Liver (tissue), 9 donors: Measurements from ENCODE around the gene CNOT10. TPM values are rescaled to one million over a fixed set of nuclear protein-coding genes. Genes with fewer than 3 reads are reported as not detected.

Experiments used
- DNase-seq: peaks from one replicate; pipeline ENCODE4 v3.0.0-alpha.2; 2017; ENCODE audit warnings: low spot score
- H3K27ac ChIP-seq, 2 donors: one replicate each; pipeline ENCODE4 v1.7.0; 2013; ENCODE audit warnings: inconsistent platforms in 2 of 2, low read length in 2 of 2, control low read depth in 1 of 2, low read depth in 1 of 2, mild to moderate bottlenecking in 1 of 2
- H3K27me3 ChIP-seq, 4 donors: one replicate each; pipeline versions ENCODE4 v1.6.1 to v1.7.0; 2013; ENCODE audit warnings: low read length in 3 of 4, inconsistent platforms in 1 of 4, mild to moderate bottlenecking in 1 of 4, moderate library complexity in 1 of 4; ENCODE audit not compliant: control insufficient read depth in 4 of 4, insufficient read depth in 4 of 4
- H3K36me3 ChIP-seq, 4 donors: one replicate each; pipeline versions ENCODE4 v1.6.1 to v1.7.0; 2013; ENCODE audit warnings: low read length in 3 of 4, mild to moderate bottlenecking in 3 of 4, low read depth in 1 of 4, moderate library complexity in 1 of 4; ENCODE audit not compliant: control insufficient read depth in 4 of 4, insufficient read depth in 3 of 4
- H3K4me1 ChIP-seq, 4 donors: one replicate each; pipeline versions ENCODE4 v1.6.1 to v1.7.0; 2013; ENCODE audit warnings: low read length in 3 of 4, mild to moderate bottlenecking in 3 of 4, moderate library complexity in 1 of 4; ENCODE audit not compliant: control insufficient read depth in 4 of 4, insufficient read depth in 4 of 4
- H3K4me3 ChIP-seq, 3 donors: one replicate each; pipeline versions ENCODE4 v1.6.1 to v1.7.0; 2013; ENCODE audit warnings: low read length in 3 of 3, control low read depth in 1 of 3, low read depth in 1 of 3, mild to moderate bottlenecking in 1 of 3
- H3K9ac ChIP-seq, 2 donors: one replicate each; pipeline ENCODE4 v1.7.0; 2013; ENCODE audit warnings: low read length in 2 of 2, mild to moderate bottlenecking in 2 of 2, moderate library complexity in 2 of 2, control low read depth in 1 of 2, low read depth in 1 of 2
- H3K9me3 ChIP-seq, 4 donors: one replicate each; pipeline versions ENCODE4 v1.6.1 to v1.7.0; 2013; ENCODE audit warnings: low read length in 3 of 4; ENCODE audit not compliant: control insufficient read depth in 4 of 4
- ATF3 ChIP-seq: IDR thresholded peaks from 2 replicates; pipeline ENCODE4 v1.6.1; 2016; ENCODE audit warnings: antibody characterized with exemption
- CTCF ChIP-seq: fragments of 150-350 bp; IDR thresholded peaks from 2 replicates; pipeline ENCODE4 v1.5.1; 2017; ENCODE audit warnings: improper control_type of control experiment, low read depth, low read length; ENCODE audit not compliant: missing input control
- FOXA1 ChIP-seq: IDR thresholded peaks from 2 replicates; pipeline ENCODE4 v1.6.1; 2016; ENCODE audit warnings: antibody characterized with exemption
- FOXA2 ChIP-seq: IDR thresholded peaks from 2 replicates; pipeline ENCODE4 v1.6.1; 2016; ENCODE audit warnings: antibody characterized with exemption
- GABPA ChIP-seq, 2 donors: IDR thresholded peaks in 1 of 2; conservative IDR thresholded peaks in 1 of 2; 2 replicates each; pipeline ENCODE4 v1.6.1; 2016; ENCODE audit warnings: antibody characterized with exemption in 2 of 2, mild to moderate bottlenecking in 1 of 2, moderate library complexity in 1 of 2
- HNF4G ChIP-seq: IDR thresholded peaks from 2 replicates; pipeline ENCODE4 v1.6.1; 2016; ENCODE audit warnings: antibody characterized with exemption
- JUND ChIP-seq, 2 donors: IDR thresholded peaks; 2 replicates each; pipeline ENCODE4 v1.6.1; 2016; ENCODE audit warnings: antibody characterized with exemption in 2 of 2
- NR2F2 ChIP-seq: IDR thresholded peaks from 2 replicates; pipeline ENCODE4 v1.6.1; 2016; ENCODE audit warnings: antibody characterized with exemption
- RAD21 ChIP-seq, 2 donors: IDR thresholded peaks; 2 replicates each; pipeline ENCODE4 v1.6.1; 2016; ENCODE audit warnings: antibody characterized with exemption in 2 of 2, mild to moderate bottlenecking in 2 of 2
- REST ChIP-seq: IDR thresholded peaks from 2 replicates; pipeline ENCODE4 v1.6.1; 2016; ENCODE audit warnings: antibody characterized with exemption, mild to moderate bottlenecking
- RXRA ChIP-seq, 2 donors: IDR thresholded peaks; 2 replicates each; pipeline ENCODE4 v1.6.1; 2017 to 2018; ENCODE audit warnings: antibody characterized with exemption in 2 of 2, mild to moderate bottlenecking in 1 of 2
- SP1 ChIP-seq: IDR thresholded peaks from 2 replicates; pipeline ENCODE4 v1.6.1; 2018; ENCODE audit warnings: antibody characterized with exemption, mild to moderate bottlenecking
- TAF1 ChIP-seq: conservative IDR thresholded peaks from 2 replicates; pipeline ENCODE4 v1.6.1; 2016; ENCODE audit warnings: antibody characterized with exemption, mild to moderate bottlenecking
- YY1 ChIP-seq: IDR thresholded peaks from 2 replicates; pipeline ENCODE4 v1.6.1; 2016; ENCODE audit warnings: antibody characterized with exemption, mild to moderate bottlenecking
- WGBS: extraction: QIAGEN DNeasy Blood & Tissue Kit; methylation state at CpG from one replicate; pipeline ENCODE4 v1.1.7; 2013; 5-methylcytosine and 5-hydroxymethylcytosine counted together
- polyA plus RNA-seq, 2 donors: library from polyadenylated mRNA; stranded (reverse) in 1 of 2; unstranded in 1 of 2; fragments of 200-250 nt in 1 of 2; fragments of >200 nt in 1 of 2; fragmentation: Nextera tagmentation in 1 of 2; extraction: Ambion mirVana in 1 of 2; gene quantifications; one replicate each; pipeline versions ENCODE4 v1.2.1 to v1.2.3, GENCODE V29; 2013 to 2015
- total RNA-seq, 2 donors: library from RNA; depleted of rRNA; stranded (reverse); fragments of >200 nt; gene quantifications; one replicate each; pipeline ENCODE4 v1.2.3, GENCODE V29; 2014
- TF ChIP-seq, protein P1 (sequence below): IDR thresholded peaks from 2 replicates; pipeline ENCODE4 v1.6.1; 2016; ENCODE audit warnings: antibody characterized with exemption
- TF ChIP-seq, protein P2 (sequence below): IDR thresholded peaks from 2 replicates; pipeline ENCODE4 v1.6.1; 2016; ENCODE audit warnings: antibody characterized with exemption
- donor health status: healthy.
- donor health status: healthy.
- donor health status: healthy.
- donor health status: healthy.
- donor health status: healthy.

CNOT10 gene
- total and polyA plus RNA-seq, 4 donors, result 6.7 to 19.6 (median 11.1) TPM

DNA sequence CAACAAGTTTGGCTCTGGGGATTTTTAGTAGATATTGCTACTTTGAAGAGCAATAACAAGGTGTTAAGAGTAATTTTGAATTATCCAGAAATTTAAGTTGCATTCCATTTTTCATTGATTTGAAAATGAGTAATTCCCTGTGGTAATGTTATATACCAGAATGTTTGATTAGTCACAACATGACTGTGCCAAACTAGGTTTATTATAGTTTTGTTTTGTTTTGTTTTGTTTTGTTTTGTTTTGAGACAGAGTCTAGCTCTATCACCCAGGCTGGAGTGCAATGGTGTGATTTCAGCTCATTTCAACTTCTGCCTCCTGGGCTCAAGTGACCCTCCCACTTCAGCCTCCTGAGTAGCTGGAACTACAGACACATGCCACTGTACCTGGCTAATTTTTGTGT, 40.7 kb downstream of the CNOT10 start (continued):
- no peak for TF ChIP-seq RAD21 (IDR thresholded peaks at IDR 0.05)
- TF ChIP-seq FOXA2, result no peak

DNA sequence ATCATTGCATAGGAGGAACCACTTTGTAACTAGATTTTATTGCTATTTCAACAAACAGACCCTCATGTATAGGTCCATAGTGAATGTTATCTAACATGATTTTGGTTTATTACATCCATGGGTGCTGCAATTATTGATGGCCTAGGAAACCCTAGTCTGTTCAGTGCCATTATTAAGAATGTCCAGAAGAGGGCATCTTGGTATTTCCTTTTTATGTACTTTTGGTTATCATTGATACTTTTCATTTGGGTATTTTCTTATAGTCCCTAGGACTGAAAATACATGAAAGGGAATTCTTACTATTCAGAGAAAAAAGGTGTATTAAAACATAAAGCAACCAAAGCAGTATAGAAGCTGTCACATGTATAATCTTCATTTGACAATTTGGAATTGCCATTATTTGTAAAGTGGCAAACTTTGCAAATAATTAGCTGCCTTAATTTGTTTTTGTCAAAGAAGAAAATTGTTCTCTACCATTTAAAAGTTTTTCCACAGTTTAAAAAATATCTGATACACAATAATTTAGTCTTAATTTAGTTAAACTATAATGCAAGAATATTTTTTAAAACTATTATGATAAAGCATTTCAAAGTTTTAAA, 48.7 kb downstream of the CNOT10 start:
- DNase-seq, result no peak
- H3K4me3 ChIP-seq, result no peak overlapping the region

DNA sequence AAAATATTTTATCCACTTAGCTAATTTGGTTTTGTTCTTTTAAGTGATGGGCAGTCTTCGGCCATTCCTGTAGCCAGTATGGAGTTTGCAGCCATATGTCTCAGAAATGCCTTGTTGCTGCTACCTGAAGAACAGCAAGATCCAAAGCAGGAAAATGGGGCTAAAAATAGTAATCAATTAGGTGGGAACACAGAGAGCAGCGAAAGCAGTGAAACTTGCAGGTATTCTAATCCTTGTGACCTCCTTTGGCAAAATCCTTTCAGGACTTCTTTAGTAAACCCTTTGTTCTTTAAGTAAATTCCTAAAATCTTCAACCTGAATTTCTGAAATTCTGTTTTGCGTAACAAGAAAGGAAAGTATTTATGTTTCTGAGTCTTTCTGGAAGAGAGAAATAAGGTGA, 49.8 kb downstream of the CNOT10 start:
- 98% methylated on average over 3 of the region's 3 CpGs for WGBS
- H3K36me3 ChIP-seq, result peaks cover 0 to 12% (median 4%) of the 10 kb centered on the region in 4 donors
- no peak for DNase-seq
- TF ChIP-seq TAF1 (no peak), FOXA2 (no peak), HNF4G (no peak), GABPA (IDR thresholded peaks at IDR 0.05 in 1 of 2, conservative IDR thresholded peaks at IDR 0.05 in 1 of 2) (no peak), JUND (IDR thresholded peaks at IDR 0.05) (no peak), SP1 (no peak), CTCF (no peak), REST (no peak), YY1 (no peak), ATF3 (no peak), FOXA1 (no peak), RXRA (IDR thresholded peaks at IDR 0.05) (no peak), RAD21 (IDR thresholded peaks at IDR 0.05) (no peak), NR2F2 (no peak)
- TF ChIP-seq, protein P1, sequence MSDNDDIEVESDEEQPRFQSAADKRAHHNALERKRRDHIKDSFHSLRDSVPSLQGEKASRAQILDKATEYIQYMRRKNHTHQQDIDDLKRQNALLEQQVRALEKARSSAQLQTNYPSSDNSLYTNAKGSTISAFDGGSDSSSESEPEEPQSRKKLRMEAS, result no peak

More for the DNA sequence above, 48.7 kb downstream of the CNOT10 start:
- Histone ChIP-seq H3K4me1 (no peaks in the 10 kb centered on the region), H3K9me3 (no peaks in the 10 kb centered on the region), H3K27ac (no peak overlapping the region), H3K36me3 (peaks cover 3 to 10% (median 6%) of the 10 kb centered on the region in 4 donors), H3K9ac (no peak overlapping the region), H3K27me3 (no peaks in the 10 kb centered on the region)
- TF ChIP-seq TAF1 (no peak), RAD21 (IDR thresholded peaks at IDR 0.05) (peak; percentile 71 to 81), CTCF (peak; percentile 51)
- TF ChIP-seq, protein P2, sequence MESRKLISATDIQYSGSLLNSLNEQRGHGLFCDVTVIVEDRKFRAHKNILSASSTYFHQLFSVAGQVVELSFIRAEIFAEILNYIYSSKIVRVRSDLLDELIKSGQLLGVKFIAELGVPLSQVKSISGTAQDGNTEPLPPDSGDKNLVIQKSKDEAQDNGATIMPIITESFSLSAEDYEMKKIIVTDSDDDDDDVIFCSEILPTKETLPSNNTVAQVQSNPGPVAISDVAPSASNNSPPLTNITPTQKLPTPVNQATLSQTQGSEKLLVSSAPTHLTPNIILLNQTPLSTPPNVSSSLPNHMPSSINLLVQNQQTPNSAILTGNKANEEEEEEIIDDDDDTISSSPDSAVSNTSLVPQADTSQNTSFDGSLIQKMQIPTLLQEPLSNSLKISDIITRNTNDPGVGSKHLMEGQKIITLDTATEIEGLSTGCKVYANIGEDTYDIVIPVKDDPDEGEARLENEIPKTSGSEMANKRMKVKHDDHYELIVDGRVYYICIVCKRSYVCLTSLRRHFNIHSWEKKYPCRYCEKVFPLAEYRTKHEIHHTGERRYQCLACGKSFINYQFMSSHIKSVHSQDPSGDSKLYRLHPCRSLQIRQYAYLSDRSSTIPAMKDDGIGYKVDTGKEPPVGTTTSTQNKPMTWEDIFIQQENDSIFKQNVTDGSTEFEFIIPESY, result no peak

More for the DNA sequence above, 49.8 kb downstream of the CNOT10 start:
- Histone ChIP-seq H3K4me1 (no peaks in the 10 kb centered on the region), H3K27ac (no peak overlapping the region), H3K9me3 (no peaks in the 10 kb centered on the region), H3K27me3 (no peaks in the 10 kb centered on the region), H3K9ac (no peak overlapping the region), H3K4me3 (no peak overlapping the region)
